C4-2B (cell line): ENCODE data around the gene SIRT4.

ENCODE experiments used
- ZFX ChIP-seq: fragments of 450-650 bp; IDR thresholded peaks from 2 replicates; pipeline ENCODE4 v1.6.1; 2017
- TF ChIP-seq, protein P1 (sequence below): fragments of 450-650 bp; conservative IDR thresholded peaks from 2 replicates; pipeline ENCODE4 v1.5.1; 2017; ENCODE audit warnings: mild to moderate bottlenecking

DNA sequence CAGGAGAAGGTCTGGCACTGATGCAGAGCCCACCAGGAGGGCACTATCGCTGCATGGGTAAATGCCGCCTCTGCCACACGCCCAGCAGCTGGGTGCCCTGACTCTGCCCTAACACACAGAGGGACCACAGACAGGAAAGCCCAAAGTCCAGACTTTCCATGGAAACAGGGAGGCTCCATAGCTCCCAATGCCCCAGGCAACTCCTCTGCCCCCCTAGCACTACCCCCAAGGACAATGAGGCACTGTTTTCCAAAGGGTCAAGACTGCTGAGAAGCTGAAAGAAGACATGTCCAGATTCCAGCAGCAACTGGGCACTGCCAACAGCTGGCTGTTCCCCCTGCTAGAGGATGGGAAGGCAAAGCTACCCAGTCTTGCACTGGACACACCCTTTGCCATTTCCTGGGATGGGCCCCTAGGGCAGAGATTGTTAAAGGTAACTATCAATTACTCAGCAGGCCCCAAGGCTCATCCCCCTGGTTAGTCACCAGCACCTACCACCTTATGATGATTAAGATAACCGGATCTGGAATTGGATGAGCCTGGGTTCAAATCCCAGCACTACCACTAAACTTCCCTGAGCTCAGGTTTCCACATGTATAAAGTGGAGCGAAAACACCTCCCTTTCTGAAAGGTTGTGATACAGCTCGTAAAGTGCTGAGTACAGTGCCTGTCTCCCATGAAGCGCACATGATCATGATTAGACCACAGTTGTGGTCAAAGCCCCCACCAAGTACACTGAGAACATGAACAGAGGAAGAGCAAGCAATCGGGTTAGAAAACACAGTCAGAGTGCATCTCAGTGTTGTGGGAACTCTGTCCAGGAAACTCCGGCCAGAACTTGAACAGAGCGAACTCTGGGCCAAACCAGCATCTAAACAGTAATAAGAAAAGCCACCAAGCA, 39.9 kb upstream of the SIRT4 start:
- TF ChIP-seq, protein P1, sequence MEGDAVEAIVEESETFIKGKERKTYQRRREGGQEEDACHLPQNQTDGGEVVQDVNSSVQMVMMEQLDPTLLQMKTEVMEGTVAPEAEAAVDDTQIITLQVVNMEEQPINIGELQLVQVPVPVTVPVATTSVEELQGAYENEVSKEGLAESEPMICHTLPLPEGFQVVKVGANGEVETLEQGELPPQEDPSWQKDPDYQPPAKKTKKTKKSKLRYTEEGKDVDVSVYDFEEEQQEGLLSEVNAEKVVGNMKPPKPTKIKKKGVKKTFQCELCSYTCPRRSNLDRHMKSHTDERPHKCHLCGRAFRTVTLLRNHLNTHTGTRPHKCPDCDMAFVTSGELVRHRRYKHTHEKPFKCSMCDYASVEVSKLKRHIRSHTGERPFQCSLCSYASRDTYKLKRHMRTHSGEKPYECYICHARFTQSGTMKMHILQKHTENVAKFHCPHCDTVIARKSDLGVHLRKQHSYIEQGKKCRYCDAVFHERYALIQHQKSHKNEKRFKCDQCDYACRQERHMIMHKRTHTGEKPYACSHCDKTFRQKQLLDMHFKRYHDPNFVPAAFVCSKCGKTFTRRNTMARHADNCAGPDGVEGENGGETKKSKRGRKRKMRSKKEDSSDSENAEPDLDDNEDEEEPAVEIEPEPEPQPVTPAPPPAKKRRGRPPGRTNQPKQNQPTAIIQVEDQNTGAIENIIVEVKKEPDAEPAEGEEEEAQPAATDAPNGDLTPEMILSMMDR: no peak
- TF ChIP-seq ZFX: no peak
